GM12801 (cell line): Measurements from ENCODE around the gene BOD1.

Experiments
- CTCF ChIP-seq: IDR thresholded peaks from one replicate; pipeline ENCODE4 v1.5.1; 2011; ENCODE audit warnings: control low read depth; ENCODE audit not compliant: insufficient read length; ENCODE audit errors: extremely low read depth

BOD1 gene

GRCh38 chr5:173627860-173628392, 11.5 kb upstream of the BOD1 start:
- no peak for TF ChIP-seq CTCF

DNA sequence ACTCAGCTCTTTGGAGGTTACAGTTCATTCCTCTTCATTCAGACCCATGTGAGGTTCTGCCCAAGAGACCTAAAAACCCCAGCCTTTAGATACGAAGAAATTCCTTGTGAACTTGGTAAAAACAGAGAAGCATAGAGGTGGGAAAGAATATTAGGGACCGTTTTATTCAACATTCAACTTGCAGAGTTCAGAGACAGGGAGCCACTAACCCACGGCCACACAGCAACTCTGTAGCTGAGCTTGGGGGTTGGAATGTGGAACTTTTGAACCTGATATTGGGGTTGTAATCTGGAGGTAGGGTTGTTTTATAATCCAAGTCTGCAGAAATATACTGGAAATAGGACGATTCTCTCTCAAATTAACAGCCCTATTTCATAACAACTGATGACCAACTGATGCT, 10.8 kb upstream of the BOD1 start:
- no peak for TF ChIP-seq CTCF

DNA sequence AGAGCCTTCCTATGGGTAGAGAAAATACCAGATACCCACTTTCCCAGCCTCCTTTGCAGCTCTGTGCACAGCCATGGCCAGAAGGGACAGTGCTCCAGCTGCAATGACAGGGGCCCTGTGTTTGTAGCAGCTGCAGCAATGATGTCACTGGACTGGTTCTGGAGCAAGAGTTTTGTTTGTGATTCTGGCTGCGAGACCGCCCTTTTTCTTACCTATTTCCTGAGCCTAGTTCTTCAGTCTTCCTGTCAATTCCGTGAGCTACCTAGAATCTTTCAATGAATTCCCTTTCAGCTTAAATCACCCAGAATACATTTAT, 10.0 kb upstream of the BOD1 start:
- no peak for TF ChIP-seq CTCF

DNA sequence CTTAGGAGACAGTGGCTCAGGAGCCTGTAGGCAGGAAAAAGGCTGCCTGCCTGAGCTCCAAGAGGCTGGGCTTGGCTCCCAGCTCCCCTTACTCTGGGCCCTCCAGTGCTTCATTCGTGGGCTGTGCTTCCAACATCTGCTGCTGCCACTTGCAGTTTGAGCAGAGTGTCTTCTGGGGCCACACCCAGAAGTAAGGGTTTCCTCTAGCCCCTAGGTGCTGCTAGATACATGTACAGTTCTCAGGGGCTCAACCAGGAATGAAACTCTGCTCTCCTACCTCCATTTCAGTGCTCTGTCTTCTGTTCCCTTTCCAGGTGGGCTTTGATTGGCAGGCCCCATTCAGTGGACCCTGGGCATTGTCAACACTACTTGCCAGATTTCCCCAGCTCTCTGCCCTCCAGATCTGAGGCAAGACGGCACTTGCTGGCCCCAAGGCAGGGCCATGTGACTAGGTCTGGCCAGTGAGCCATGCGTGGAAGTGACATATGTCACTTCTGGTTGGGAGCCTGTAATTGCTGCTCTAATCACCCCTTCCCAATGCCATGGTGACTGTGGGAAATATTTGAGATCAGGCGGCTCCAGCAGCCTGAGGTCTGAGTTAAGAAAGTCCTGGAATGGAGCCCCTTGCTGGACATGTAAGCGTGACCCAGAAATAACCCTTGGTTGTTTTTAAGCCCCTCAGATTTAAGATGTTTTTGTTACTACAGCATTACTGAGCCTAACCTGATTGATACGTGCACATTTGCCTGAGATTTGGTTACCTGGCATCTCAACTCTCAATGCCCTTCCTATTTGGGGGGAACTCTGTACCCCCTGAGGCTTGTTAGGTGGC, 9.4 kb upstream of the BOD1 start:
- no peak for TF ChIP-seq CTCF

- TF ChIP-seq CTCF: no peak
Measured at GRCh38 chr5:173625261-173625660, 8.8 kb upstream of the BOD1 start.

DNA sequence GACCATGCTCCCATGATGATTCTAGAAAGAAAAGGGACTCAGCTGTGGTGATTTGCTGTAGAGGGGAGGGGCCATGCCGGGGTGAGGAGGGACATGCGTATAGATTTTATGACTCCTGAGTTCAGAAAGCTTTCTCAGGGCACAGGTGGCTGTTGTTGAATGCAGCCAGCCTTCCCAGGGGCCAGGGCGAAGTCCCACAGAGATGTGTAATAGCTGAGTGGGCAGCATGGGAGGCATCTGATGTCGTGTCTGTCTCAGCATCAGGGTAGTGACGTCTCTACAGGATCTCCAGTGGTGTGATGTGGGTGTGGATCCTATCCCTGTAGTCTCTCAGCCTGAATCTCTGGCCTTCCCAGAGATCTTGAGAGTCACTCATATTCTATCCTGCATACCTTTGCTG, 7.8 kb upstream of the BOD1 start:
- TF ChIP-seq CTCF: no peak

DNA sequence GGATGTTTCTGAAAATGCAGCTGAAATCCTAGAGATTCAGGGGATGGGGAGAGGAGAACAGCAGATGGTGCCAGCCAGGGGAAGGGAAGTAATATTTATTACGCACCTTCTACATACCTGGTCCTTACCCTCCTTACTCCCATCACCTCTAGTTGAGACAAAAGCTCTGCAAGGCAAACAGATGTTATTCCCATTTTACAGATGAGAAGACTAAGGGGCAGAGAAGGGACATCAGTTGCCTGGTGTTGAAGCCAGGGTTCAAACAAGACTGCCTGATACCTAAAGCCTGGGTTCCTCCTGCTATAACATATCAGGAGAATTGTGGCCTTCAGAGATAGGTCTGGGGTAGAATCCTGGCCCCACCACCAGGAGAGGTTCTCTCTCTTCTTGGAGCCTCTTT, 7.3 kb upstream of the BOD1 start:
- no peak for TF ChIP-seq CTCF
